Peyer's patch (tissue), 4 donors: Measurements from ENCODE around the gene C3orf70.

Experiments
- CTCF ChIP-seq, 6 experiments: fragments of 450-650 bp in 4 of 6; fragments of 200-600 bp in 2 of 6; sonication (generic) in 1 of 6; IDR thresholded peaks; one replicate each; pipeline ENCODE4 v1.5.1; 2017 to 2019; ENCODE audit warnings: antibody characterized with exemption in 6 of 6, mild to moderate bottlenecking in 3 of 6, moderate library complexity in 1 of 6
- POLR2A ChIP-seq, 2 donors: fragments of 450-650 bp; IDR thresholded peaks; one replicate each; pipeline ENCODE4 v1.5.1; 2017; ENCODE audit warnings: antibody characterized with exemption in 2 of 2, mild to moderate bottlenecking in 2 of 2, moderate library complexity in 2 of 2

- TF ChIP-seq CTCF (IDR thresholded peaks at IDR 0.05) = no peak
- no peak for TF ChIP-seq POLR2A (IDR thresholded peaks at IDR 0.05)
These were observed 65.4 kb downstream of the C3orf70 start for GRCh38 chr3:185087419-185087818.
